ENCODE data around the gene NEK2. TPM values are rescaled to one million over a fixed set of nuclear protein-coding genes. Genes with fewer than 3 reads are reported as not detected.
A peak's percentile ranks its signal among the peaks of the same experiment; 100 is the strongest.
"Not testable (repeated sequence)": the region's sequence is repeated elsewhere in the genome, so short reads cannot be mapped to it uniquely, and the experiment has no call there.

NEK2 gene
- total and polyA plus RNA-seq, 4 donors = 0.61 to 5.9 (median 0.83) TPM

GRCh38 chr1:211646566-211646965, 28.9 kb downstream of the NEK2 start:
- H3K9me3 ChIP-seq (ENCODE audit: control insufficient read depth in 4 of 4, insufficient read depth in 3 of 4, low read length in 3 of 4) = no peaks in the 10 kb centered on the region
- ATAC-seq (ENCODE audit: insufficient read depth, low FRiP score) = no peak
- DNase-seq = no peak
- no peaks in the 10 kb centered on the region for H3K36me3 ChIP-seq (ENCODE audit: control insufficient read depth in 4 of 4, insufficient read depth in 4 of 4, low read length in 4 of 4)
- 76 to 81% methylated on average over 1 of the region's 1 CpG for WGBS, 2 donors
- no peak overlapping the region for H3K4me3 ChIP-seq
- no peak overlapping the region for H3K27ac ChIP-seq (ENCODE audit: low read depth in 1 of 2, low read length in 1 of 2)
- H3K4me1 ChIP-seq (ENCODE audit: control insufficient read depth in 5 of 5, insufficient read depth in 5 of 5, low read length in 5 of 5) = peaks cover 0 to 20% (median 6%) of the 10 kb centered on the region in 5 donors
- no peaks in the 10 kb centered on the region for H3K27me3 ChIP-seq (ENCODE audit: control insufficient read depth in 3 of 3, insufficient read depth in 3 of 3, low read length in 2 of 3)
- no peak overlapping the region for H3K9ac ChIP-seq (ENCODE audit: insufficient read depth in 1 of 2, low read length in 2 of 2)
- TF ChIP-seq, protein P1, sequence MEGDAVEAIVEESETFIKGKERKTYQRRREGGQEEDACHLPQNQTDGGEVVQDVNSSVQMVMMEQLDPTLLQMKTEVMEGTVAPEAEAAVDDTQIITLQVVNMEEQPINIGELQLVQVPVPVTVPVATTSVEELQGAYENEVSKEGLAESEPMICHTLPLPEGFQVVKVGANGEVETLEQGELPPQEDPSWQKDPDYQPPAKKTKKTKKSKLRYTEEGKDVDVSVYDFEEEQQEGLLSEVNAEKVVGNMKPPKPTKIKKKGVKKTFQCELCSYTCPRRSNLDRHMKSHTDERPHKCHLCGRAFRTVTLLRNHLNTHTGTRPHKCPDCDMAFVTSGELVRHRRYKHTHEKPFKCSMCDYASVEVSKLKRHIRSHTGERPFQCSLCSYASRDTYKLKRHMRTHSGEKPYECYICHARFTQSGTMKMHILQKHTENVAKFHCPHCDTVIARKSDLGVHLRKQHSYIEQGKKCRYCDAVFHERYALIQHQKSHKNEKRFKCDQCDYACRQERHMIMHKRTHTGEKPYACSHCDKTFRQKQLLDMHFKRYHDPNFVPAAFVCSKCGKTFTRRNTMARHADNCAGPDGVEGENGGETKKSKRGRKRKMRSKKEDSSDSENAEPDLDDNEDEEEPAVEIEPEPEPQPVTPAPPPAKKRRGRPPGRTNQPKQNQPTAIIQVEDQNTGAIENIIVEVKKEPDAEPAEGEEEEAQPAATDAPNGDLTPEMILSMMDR (IDR thresholded peaks at IDR 0.05; ENCODE audit: control extremely low read depth, extremely low read depth) = no peak

GRCh38 chr1:211645601-211646000, 29.8 kb downstream of the NEK2 start:
- ATAC-seq (ENCODE audit: insufficient read depth, low FRiP score); H3K27ac ChIP-seq (ENCODE audit: low read depth in 1 of 2, low read length in 1 of 2); H3K27me3 ChIP-seq (ENCODE audit: control insufficient read depth in 3 of 3, insufficient read depth in 3 of 3, low read length in 2 of 3); DNase-seq; H3K9ac ChIP-seq (ENCODE audit: insufficient read depth in 1 of 2, low read length in 2 of 2); H3K36me3 ChIP-seq (ENCODE audit: control insufficient read depth in 4 of 4, insufficient read depth in 4 of 4, low read length in 4 of 4); H3K9me3 ChIP-seq (ENCODE audit: control insufficient read depth in 4 of 4, insufficient read depth in 3 of 4, low read length in 3 of 4); H3K4me3 ChIP-seq: not testable (repeated sequence)
- H3K4me1 ChIP-seq (ENCODE audit: control insufficient read depth in 5 of 5, insufficient read depth in 5 of 5, low read length in 5 of 5) = peaks cover 0 to 20% (median 6%) of the 10 kb centered on the region in 5 donors
- 90 to 94% methylated on average over 5 of the region's 5 CpGs for WGBS, 2 donors

DNA sequence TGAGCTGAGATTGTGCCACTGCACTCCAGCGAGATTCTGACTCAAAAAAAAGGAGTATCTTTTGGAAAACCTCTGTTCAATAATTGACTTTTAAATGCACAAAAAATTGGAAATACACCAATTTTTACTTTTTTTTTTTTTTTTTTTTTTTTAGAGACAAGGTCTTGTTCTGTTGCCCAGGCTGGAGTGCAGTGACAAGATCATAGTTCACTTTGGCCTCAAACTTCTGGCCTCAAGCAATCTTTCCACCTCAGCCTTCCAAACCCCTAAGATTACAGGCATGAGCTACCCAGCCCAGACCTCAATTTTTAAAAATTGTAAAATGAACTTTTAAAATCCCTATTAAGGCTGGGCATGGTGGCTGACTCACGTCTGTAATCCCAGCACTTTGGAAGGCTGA, 30.8 kb downstream of the NEK2 start:
- H3K4me3 ChIP-seq = no peak overlapping the region
- H3K9ac ChIP-seq (ENCODE audit: insufficient read depth in 1 of 2, low read length in 2 of 2) = no peak overlapping the region
- WGBS, 2 donors = 89 to 91% methylated on average over 2 of the region's 2 CpGs
- no peaks in the 10 kb centered on the region for H3K27me3 ChIP-seq (ENCODE audit: control insufficient read depth in 3 of 3, insufficient read depth in 3 of 3, low read length in 2 of 3)
- DNase-seq (no peak), ATAC-seq (ENCODE audit: insufficient read depth, low FRiP score) (no peak)
- no peaks in the 10 kb centered on the region for H3K36me3 ChIP-seq (ENCODE audit: control insufficient read depth in 4 of 4, insufficient read depth in 4 of 4, low read length in 4 of 4)
- H3K9me3 ChIP-seq (ENCODE audit: control insufficient read depth in 4 of 4, insufficient read depth in 3 of 4, low read length in 3 of 4) = no peaks in the 10 kb centered on the region
- H3K27ac ChIP-seq (ENCODE audit: low read depth in 1 of 2, low read length in 1 of 2) = no peak overlapping the region
- H3K4me1 ChIP-seq (ENCODE audit: control insufficient read depth in 5 of 5, insufficient read depth in 5 of 5, low read length in 5 of 5) = peaks cover 0 to 20% (median 6%) of the 10 kb centered on the region in 5 donors
- TF ChIP-seq, protein P1 (IDR thresholded peaks at IDR 0.05; ENCODE audit: control extremely low read depth, extremely low read depth) = no peak

GRCh38 chr1:211643324-211644212, 31.9 kb downstream of the NEK2 start:
- H3K4me1 ChIP-seq (ENCODE audit: control insufficient read depth in 5 of 5, insufficient read depth in 5 of 5, low read length in 5 of 5) = peaks cover 0 to 20% (median 6%) of the 10 kb centered on the region in 5 donors
- H3K36me3 ChIP-seq (ENCODE audit: control insufficient read depth in 4 of 4, insufficient read depth in 4 of 4, low read length in 4 of 4) = no peaks in the 10 kb centered on the region
- 49 to 50% methylated on average over 20 of the region's 20 CpGs for WGBS, 2 donors
- H3K27me3 ChIP-seq (ENCODE audit: control insufficient read depth in 3 of 3, insufficient read depth in 3 of 3, low read length in 2 of 3) = no peaks in the 10 kb centered on the region
- H3K27ac ChIP-seq (ENCODE audit: low read depth in 1 of 2, low read length in 1 of 2) = no peak overlapping the region
- peak; percentile 74 to 87 (median 86) for DNase-seq
- H3K4me3 ChIP-seq = no peak overlapping the region
- ATAC-seq (ENCODE audit: insufficient read depth, low FRiP score) = no peak
- no peak overlapping the region for H3K9ac ChIP-seq (ENCODE audit: insufficient read depth in 1 of 2, low read length in 2 of 2)
- no peaks in the 10 kb centered on the region for H3K9me3 ChIP-seq (ENCODE audit: control insufficient read depth in 4 of 4, insufficient read depth in 3 of 4, low read length in 3 of 4)
- TF ChIP-seq, protein P1 (IDR thresholded peaks at IDR 0.05; ENCODE audit: control extremely low read depth, extremely low read depth) = no peak
